ENCODE data around the gene PLEKHH1. TPM values are rescaled to one million over a fixed set of nuclear protein-coding genes. Genes with fewer than 3 reads are reported as not detected.

Gene PLEKHH1
- polyA plus RNA-seq, 1 donor from 2014 or later: 34.1 TPM

- no peak overlapping the region for H3K27ac ChIP-seq (ENCODE audit: low read length)
- no peak overlapping the region for H3K4me2 ChIP-seq (ENCODE audit: low read length)
- H4K20me1 ChIP-seq (ENCODE audit: insufficient read depth): no peaks in the 10 kb centered on the region
- H3K9me3 ChIP-seq (ENCODE audit: low read length): no peaks in the 10 kb centered on the region
- no peaks in the 10 kb centered on the region for H3K36me3 ChIP-seq (ENCODE audit: insufficient read depth, low read length)
- H3K9ac ChIP-seq (ENCODE audit: low read length): no peak overlapping the region
- H2AFZ ChIP-seq (ENCODE audit: low read depth, low read length): no peak overlapping the region
- no peaks in the 10 kb centered on the region for H3K27me3 ChIP-seq (ENCODE audit: insufficient read depth, low read depth, low read length)
- no peak overlapping the region for H3K4me3 ChIP-seq (ENCODE audit: low read length)
- no peaks in the 10 kb centered on the region for H3F3A ChIP-seq (ENCODE audit: insufficient read depth, low read length, poor library complexity, severe bottlenecking)
- H3K79me2 ChIP-seq (replicated peaks; ENCODE audit: insufficient read depth, low read length): no peaks in the 10 kb centered on the region
- H3K9me2 ChIP-seq (ENCODE audit: insufficient read depth, low read length): no peaks in the 10 kb centered on the region
- no peak for TF ChIP-seq SMC3 (conservative IDR thresholded peaks at IDR 0.05; ENCODE audit: poor library complexity)
- TF ChIP-seq RAD21 (conservative IDR thresholded peaks at IDR 0.05): no peak
- no peak for TF ChIP-seq POLR2AphosphoS5 (IDR thresholded peaks at IDR 0.05)
- TF ChIP-seq TAF1 (IDR thresholded peaks at IDR 0.05; ENCODE audit: low read depth): no peak
- TF ChIP-seq CTCF (IDR thresholded peaks at IDR 0.05; ENCODE audit: poor library complexity, severe bottlenecking): no peak
- TF ChIP-seq REST (IDR thresholded peaks at IDR 0.05; ENCODE audit: borderline replicate concordance): no peak
- TF ChIP-seq EP300 (conservative IDR thresholded peaks at IDR 0.05; ENCODE audit: poor library complexity, severe bottlenecking): no peak
- no peak for TF ChIP-seq MXI1 (conservative IDR thresholded peaks at IDR 0.05; ENCODE audit: poor library complexity, severe bottlenecking)
- TF ChIP-seq EZH2 (IDR thresholded peaks at IDR 0.05; ENCODE audit: borderline replicate concordance, insufficient read depth, low read length, poor library complexity, severe bottlenecking): no peak
These were observed 37.3 kb upstream of the PLEKHH1 start for GRCh38 chr14:67495827-67496226.

DNA sequence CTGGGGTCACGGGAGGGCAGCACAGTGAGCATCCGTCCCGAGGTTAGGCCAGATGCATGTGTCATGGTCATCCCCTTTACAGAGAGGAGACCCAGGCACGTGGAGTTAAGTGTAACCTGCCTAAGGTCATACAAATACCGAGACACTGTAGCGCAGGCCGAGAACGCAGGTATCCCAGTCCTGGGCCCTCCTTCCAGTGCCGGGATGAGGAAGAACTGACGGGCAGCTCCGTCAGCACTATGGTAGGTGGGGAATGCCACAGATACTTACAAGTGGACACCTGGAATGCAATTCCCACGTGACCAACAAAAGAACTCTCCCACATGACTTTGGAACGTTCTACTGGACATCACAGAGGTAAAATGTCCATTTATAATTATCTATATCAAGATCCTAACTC lies 35.9 kb upstream of the PLEKHH1 start:
- no peak overlapping the region for H3K4me2 ChIP-seq (ENCODE audit: low read length)
- no peak for TF ChIP-seq EZH2 (IDR thresholded peaks at IDR 0.05; ENCODE audit: borderline replicate concordance, insufficient read depth, low read length, poor library complexity, severe bottlenecking)
- TF ChIP-seq SMC3 (conservative IDR thresholded peaks at IDR 0.05; ENCODE audit: poor library complexity): no peak
- no peak for TF ChIP-seq MXI1 (conservative IDR thresholded peaks at IDR 0.05; ENCODE audit: poor library complexity, severe bottlenecking)
- TF ChIP-seq CTCF (IDR thresholded peaks at IDR 0.05; ENCODE audit: poor library complexity, severe bottlenecking): no peak
- TF ChIP-seq POLR2AphosphoS5 (IDR thresholded peaks at IDR 0.05): no peak
- TF ChIP-seq REST (IDR thresholded peaks at IDR 0.05; ENCODE audit: borderline replicate concordance): no peak
- TF ChIP-seq TAF1 (IDR thresholded peaks at IDR 0.05; ENCODE audit: low read depth): no peak
- TF ChIP-seq RAD21 (conservative IDR thresholded peaks at IDR 0.05): no peak
- no peak for TF ChIP-seq EP300 (conservative IDR thresholded peaks at IDR 0.05; ENCODE audit: poor library complexity, severe bottlenecking)

More for the DNA sequence above, 35.9 kb upstream of the PLEKHH1 start:
- no peaks in the 10 kb centered on the region for H3K36me3 ChIP-seq (ENCODE audit: insufficient read depth, low read length)
- no peaks in the 10 kb centered on the region for H3K79me2 ChIP-seq (replicated peaks; ENCODE audit: insufficient read depth, low read length)
- H3K27ac ChIP-seq (ENCODE audit: low read length): no peak overlapping the region
- no peaks in the 10 kb centered on the region for H3K9me3 ChIP-seq (ENCODE audit: low read length)
- H3K4me3 ChIP-seq (ENCODE audit: low read length): no peak overlapping the region
- H3F3A ChIP-seq (ENCODE audit: insufficient read depth, low read length, poor library complexity, severe bottlenecking): no peaks in the 10 kb centered on the region
- H3K27me3 ChIP-seq (ENCODE audit: insufficient read depth, low read depth, low read length): no peaks in the 10 kb centered on the region
- H3K9ac ChIP-seq (ENCODE audit: low read length): no peak overlapping the region
- no peak overlapping the region for H2AFZ ChIP-seq (ENCODE audit: low read depth, low read length)
- H3K9me2 ChIP-seq (ENCODE audit: insufficient read depth, low read length): no peaks in the 10 kb centered on the region
- no peaks in the 10 kb centered on the region for H4K20me1 ChIP-seq (ENCODE audit: insufficient read depth)

Measured in neural cell (in vitro differentiated cells).